ENCODE data around the gene KLF4.

The KLF4 gene
- long read RNA-seq = 0 reads

DNA sequence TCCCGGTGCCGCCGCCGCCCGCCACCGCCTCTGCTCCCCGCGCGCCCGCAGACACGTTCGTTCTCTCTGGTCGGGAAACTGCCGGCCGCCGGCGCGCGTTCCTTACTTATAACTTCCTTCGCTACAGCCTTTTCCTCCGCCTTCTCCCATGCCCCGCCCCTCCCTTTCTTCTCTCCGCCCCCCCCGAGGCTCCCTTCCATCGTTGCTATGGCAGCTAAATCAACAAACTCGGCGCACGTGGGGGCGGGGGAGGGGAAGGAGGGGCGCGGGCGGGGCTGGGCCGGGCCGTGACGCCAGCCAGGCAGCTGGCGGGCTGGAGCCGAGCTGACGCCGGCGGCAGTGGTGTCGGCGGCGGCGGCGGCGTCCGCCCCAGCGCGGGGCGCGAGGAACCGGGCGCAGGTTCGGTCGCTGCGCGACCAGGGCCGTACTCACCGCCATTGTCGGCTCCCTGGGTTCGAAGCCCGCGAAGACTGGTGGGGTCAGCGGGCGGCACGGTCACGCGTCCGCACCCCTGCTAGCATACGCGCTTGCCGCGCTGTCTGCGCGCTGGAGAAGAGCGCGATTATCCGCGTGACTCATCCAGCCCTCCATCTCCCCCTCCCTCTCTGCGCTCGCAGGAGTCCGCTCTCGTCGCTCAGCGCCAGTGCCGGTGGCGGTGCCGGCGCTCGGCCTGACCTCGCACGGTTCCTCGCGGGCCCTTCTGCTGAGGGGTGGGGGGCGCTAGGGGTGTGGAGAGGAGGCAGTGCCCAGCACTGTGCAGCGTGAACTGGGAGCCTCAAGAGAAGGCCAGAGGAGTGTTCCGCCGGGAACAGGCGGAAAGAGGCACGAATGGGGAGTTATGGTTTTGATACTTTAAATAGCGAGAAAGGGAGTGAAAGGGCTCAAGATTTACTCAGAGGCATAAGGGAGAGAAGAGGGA is at the start of gene KLF4:
Gene KLF4, minus strand, starts transcription at position 83 of the 919 bp plus-strand sequence. CDS start 597 bp downstream, outside the sequence.
- peak within 1 kb of the TSS; percentile 7; the same call in 1 of the 2 replicates for H3K27ac ChIP-seq (replicated peaks)
- peaks cover 17% of the 10 kb centered on the region for H3K27me3 ChIP-seq (ENCODE audit: insufficient read depth, poor library complexity, severe bottlenecking)
- TF ChIP-seq, protein P1, sequence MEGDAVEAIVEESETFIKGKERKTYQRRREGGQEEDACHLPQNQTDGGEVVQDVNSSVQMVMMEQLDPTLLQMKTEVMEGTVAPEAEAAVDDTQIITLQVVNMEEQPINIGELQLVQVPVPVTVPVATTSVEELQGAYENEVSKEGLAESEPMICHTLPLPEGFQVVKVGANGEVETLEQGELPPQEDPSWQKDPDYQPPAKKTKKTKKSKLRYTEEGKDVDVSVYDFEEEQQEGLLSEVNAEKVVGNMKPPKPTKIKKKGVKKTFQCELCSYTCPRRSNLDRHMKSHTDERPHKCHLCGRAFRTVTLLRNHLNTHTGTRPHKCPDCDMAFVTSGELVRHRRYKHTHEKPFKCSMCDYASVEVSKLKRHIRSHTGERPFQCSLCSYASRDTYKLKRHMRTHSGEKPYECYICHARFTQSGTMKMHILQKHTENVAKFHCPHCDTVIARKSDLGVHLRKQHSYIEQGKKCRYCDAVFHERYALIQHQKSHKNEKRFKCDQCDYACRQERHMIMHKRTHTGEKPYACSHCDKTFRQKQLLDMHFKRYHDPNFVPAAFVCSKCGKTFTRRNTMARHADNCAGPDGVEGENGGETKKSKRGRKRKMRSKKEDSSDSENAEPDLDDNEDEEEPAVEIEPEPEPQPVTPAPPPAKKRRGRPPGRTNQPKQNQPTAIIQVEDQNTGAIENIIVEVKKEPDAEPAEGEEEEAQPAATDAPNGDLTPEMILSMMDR (IDR thresholded peaks at IDR 0.05; ENCODE audit: insufficient read depth, low read length) = no peak
- TF ChIP-seq POLR2AphosphoS5 (IDR thresholded peaks at IDR 0.05; ENCODE audit: low read depth) = peak; percentile 24; the same call in 1 of the 2 replicates
- DNase-seq (ENCODE audit: low read depth in 1 of 2, low spot score in 1 of 2) = peak; percentile 81 to 82
- peak within 1 kb of the TSS; percentile 74 for H3K4me3 ChIP-seq (replicated peaks; ENCODE audit: insufficient read depth, low read length)

DNA sequence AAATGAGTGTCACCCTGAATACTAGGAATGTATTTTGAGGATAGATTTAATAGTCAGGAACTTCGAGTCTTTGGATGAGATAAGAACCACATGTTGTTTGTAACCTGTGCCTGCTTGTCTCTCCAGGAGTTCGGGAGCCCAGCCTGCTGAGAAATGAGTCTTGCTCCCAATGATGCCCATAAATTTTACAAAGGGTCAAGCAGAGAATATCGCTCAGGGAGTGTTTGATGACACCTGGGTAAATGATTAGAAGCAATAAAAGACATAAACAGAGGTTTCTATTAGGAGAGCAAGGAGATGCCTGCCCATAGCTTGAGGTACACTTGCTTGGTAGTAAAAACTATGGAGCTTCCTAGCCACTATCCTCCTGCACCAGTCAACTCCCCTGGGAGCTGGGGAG is 46.9 kb upstream of the KLF4 start:
- DNase-seq (ENCODE audit: low read depth in 1 of 2, low spot score in 1 of 2) = no peak
- TF ChIP-seq SPI1 (IDR thresholded peaks at IDR 0.05; ENCODE audit: borderline replicate concordance, low read depth) (no peak), POLR2AphosphoS5 (IDR thresholded peaks at IDR 0.05; ENCODE audit: low read depth) (no peak), GABPA (IDR thresholded peaks at IDR 0.05; ENCODE audit: low read depth) (no peak)
- TF ChIP-seq, protein P1 (IDR thresholded peaks at IDR 0.05; ENCODE audit: insufficient read depth, low read length) = no peak
- TF ChIP-seq, protein P2, sequence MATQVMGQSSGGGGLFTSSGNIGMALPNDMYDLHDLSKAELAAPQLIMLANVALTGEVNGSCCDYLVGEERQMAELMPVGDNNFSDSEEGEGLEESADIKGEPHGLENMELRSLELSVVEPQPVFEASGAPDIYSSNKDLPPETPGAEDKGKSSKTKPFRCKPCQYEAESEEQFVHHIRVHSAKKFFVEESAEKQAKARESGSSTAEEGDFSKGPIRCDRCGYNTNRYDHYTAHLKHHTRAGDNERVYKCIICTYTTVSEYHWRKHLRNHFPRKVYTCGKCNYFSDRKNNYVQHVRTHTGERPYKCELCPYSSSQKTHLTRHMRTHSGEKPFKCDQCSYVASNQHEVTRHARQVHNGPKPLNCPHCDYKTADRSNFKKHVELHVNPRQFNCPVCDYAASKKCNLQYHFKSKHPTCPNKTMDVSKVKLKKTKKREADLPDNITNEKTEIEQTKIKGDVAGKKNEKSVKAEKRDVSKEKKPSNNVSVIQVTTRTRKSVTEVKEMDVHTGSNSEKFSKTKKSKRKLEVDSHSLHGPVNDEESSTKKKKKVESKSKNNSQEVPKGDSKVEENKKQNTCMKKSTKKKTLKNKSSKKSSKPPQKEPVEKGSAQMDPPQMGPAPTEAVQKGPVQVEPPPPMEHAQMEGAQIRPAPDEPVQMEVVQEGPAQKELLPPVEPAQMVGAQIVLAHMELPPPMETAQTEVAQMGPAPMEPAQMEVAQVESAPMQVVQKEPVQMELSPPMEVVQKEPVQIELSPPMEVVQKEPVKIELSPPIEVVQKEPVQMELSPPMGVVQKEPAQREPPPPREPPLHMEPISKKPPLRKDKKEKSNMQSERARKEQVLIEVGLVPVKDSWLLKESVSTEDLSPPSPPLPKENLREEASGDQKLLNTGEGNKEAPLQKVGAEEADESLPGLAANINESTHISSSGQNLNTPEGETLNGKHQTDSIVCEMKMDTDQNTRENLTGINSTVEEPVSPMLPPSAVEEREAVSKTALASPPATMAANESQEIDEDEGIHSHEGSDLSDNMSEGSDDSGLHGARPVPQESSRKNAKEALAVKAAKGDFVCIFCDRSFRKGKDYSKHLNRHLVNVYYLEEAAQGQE (IDR thresholded peaks at IDR 0.05; ENCODE audit: insufficient replicate concordance, low read depth) = no peak
- H3K27me3 ChIP-seq (ENCODE audit: insufficient read depth, poor library complexity, severe bottlenecking) = no peaks in the 10 kb centered on the region
- H3K4me3 ChIP-seq (replicated peaks; ENCODE audit: insufficient read depth, low read length) = no peak overlapping the region
- H3K27ac ChIP-seq (replicated peaks) = no peak overlapping the region

DNA sequence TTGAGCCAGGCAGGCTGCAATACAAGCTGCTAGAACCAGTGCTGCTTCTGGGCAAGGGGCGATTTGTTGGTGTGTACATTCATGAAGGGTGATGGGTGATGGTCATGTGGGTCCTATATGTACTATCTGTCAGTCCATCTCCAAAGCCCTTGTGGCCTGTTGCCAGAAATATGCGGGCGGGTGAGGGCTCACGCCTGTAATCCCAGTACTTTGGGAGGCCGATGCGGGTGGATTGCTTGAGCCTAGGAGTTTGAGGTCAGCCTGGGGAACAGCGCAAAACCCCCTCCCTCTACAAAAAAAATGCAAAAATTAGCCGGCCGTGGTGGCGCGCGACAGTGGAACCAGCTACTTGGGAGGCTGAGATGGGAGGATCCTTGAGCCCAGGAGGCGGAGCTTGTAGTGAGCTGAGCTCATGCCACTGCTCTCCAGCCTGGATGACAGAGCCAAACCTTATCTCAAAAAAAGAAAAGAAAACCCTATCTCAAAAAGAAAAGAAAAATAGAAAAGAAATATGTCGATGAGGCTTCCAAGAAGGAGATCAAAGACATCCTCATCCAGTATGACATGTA is 45.0 kb upstream of the KLF4 start:
- no peaks in the 10 kb centered on the region for H3K27me3 ChIP-seq (ENCODE audit: insufficient read depth, poor library complexity, severe bottlenecking)
- no peak overlapping the region for H3K27ac ChIP-seq (replicated peaks)
- TF ChIP-seq GABPA (IDR thresholded peaks at IDR 0.05; ENCODE audit: low read depth) (no peak), SPI1 (IDR thresholded peaks at IDR 0.05; ENCODE audit: borderline replicate concordance, low read depth) (no peak), POLR2AphosphoS5 (IDR thresholded peaks at IDR 0.05; ENCODE audit: low read depth) (no peak)
- TF ChIP-seq, protein P1 (IDR thresholded peaks at IDR 0.05; ENCODE audit: insufficient read depth, low read length) = no peak
- TF ChIP-seq, protein P2 (IDR thresholded peaks at IDR 0.05; ENCODE audit: insufficient replicate concordance, low read depth) = no peak
- DNase-seq (ENCODE audit: low read depth in 1 of 2, low spot score in 1 of 2) = no peak
- no peak overlapping the region for H3K4me3 ChIP-seq (replicated peaks; ENCODE audit: insufficient read depth, low read length)

All from HL-60 (cell line).